IPS-15b (cell line): ENCODE data around the gene BEX3.
A peak's percentile ranks its signal among the peaks of the same experiment; 100 is the strongest.
"Not testable (repeated sequence)": the region's sequence is repeated elsewhere in the genome, so short reads cannot be mapped to it uniquely, and the experiment has no call there.

Experiments used
- H3K27me3 ChIP-seq: one replicate; pipeline ENCODE4 v1.6.1; 2013; ENCODE audit warnings: low read length; ENCODE audit not compliant: control insufficient read depth, insufficient read depth
- H3K36me3 ChIP-seq: one replicate; pipeline ENCODE4 v1.6.1; 2013; ENCODE audit warnings: low read length; ENCODE audit not compliant: control insufficient read depth, insufficient read depth
- H3K4me1 ChIP-seq: one replicate; pipeline ENCODE4 v1.6.1; 2013; ENCODE audit warnings: mild to moderate bottlenecking, low read length; ENCODE audit not compliant: control insufficient read depth, insufficient read depth
- H3K4me3 ChIP-seq: one replicate; pipeline ENCODE4 v1.5.1; 2013; ENCODE audit warnings: low read depth, low read length
- H3K9ac ChIP-seq: one replicate; pipeline ENCODE4 v1.6.1; 2013; ENCODE audit warnings: low read depth, mild to moderate bottlenecking, low read length
- H3K9me3 ChIP-seq: one replicate; pipeline ENCODE4 v1.6.1; 2013; ENCODE audit warnings: mild to moderate bottlenecking, low read length; ENCODE audit not compliant: control insufficient read depth, insufficient read depth

Gene BEX3

DNA sequence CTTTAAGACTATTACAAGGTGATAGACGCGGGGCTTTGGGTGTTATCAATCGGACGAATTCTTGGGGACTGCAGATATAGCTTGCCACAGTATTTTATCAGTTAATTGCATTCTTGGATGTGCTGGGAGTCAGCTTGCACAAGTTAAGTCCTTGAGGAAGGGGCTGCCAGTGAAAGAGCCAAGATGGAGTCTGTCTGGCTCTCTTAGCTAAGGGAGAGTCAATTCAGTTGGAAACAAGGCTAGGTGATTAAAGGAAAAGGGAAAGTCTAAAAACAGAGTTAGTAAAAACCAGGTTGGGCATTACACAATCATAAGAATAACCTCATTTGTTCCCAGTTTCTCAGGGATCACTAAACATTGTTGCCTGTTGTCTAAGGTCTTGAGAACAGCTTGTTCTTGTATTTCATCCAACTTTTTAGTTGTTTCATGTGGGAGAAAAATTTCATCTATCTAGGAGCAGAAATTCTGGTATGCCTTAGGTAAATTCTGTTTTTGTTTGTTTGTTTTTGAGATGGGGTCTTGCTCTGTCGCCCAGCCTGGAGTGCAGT lies 9.0 kb downstream of the BEX3 start:
- not testable (repeated sequence) for H3K9me3 ChIP-seq, H3K4me3 ChIP-seq, H3K4me1 ChIP-seq, H3K36me3 ChIP-seq, H3K27me3 ChIP-seq, H3K9ac ChIP-seq

DNA sequence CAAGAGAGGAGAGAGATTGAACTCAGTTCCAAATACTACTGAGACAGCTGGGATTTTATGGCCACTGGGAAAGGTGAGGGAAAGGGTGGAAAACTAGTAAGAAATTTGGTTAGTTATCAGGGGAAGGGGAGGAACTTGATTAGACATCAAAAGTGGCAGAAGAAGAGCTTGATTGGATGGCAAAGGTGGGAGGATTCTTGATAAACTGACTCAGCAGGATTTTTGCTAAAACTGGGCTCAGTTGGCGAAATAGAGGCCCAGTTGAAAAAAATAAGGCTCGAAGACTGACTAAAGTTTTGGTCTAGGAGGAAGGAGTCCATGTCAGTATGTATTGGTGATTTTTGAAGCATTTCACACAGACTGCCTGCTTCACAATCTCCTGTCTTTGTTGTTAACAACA lies 10.0 kb downstream of the BEX3 start:
- Histone ChIP-seq H3K9me3 (no peaks in the 10 kb centered on the region), H3K9ac (no peak overlapping the region), H3K4me3 (no peak overlapping the region), H3K4me1 (peaks cover 4% of the 10 kb centered on the region), H3K36me3 (no peaks in the 10 kb centered on the region), H3K27me3 (no peaks in the 10 kb centered on the region)

DNA sequence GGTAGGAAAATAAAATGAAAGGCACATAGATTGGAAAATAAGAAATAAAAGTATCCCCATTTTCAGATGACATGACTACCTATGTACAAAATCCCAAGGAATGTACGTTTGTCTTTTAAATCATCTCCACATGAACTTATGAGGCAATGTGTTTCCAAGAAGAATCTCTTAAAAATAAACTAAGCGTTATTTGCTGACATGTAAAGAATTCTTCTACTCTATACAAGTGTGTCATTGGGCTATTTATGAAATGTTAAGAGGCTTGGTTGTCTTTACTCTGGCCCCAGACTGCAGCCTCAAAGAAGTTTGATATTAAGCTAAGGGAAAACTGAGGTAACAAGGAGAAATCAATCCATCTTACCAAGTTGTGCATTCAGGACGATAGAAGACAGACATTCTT lies 17.1 kb downstream of the BEX3 start:
- H3K36me3 ChIP-seq: no peaks in the 10 kb centered on the region
- no peaks in the 10 kb centered on the region for H3K27me3 ChIP-seq
- H3K4me3 ChIP-seq: no peak overlapping the region
- H3K9me3 ChIP-seq: no peaks in the 10 kb centered on the region
- no peak overlapping the region for H3K9ac ChIP-seq
- peaks cover 3% of the 10 kb centered on the region for H3K4me1 ChIP-seq

GRCh38 chrX:103396186-103396585 lies 19.8 kb downstream of the BEX3 start:
- H3K36me3 ChIP-seq: no peaks in the 10 kb centered on the region
- no peaks in the 10 kb centered on the region for H3K9me3 ChIP-seq
- H3K27me3 ChIP-seq: peaks cover 13% of the 10 kb centered on the region
- H3K4me1 ChIP-seq: no peaks in the 10 kb centered on the region
- no peak overlapping the region for H3K4me3 ChIP-seq
- H3K9ac ChIP-seq: no peak overlapping the region

DNA sequence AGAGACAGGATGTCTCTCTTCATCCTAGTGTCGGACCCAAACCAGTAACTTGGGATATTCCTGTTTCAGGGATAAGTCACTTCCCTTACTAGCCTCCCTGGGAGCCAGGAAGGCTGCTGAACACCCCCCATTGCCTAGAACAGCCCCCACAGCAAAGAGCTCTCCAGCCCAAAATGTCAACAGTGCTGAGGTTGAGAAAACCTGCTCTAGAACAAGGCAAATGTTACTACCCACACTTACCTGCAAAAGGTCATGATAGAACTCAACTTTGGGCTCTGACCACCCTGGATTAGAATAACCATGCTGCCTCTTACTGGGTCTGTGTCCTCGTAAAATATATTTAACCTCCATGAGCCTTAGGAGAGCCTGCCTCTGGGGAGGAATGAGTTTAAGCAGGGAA lies 20.3 kb downstream of the BEX3 start:
- no peaks in the 10 kb centered on the region for H3K9me3 ChIP-seq
- no peaks in the 10 kb centered on the region for H3K36me3 ChIP-seq
- H3K4me3 ChIP-seq: no peak overlapping the region
- H3K27me3 ChIP-seq: peaks cover 17% of the 10 kb centered on the region
- no peak overlapping the region for H3K9ac ChIP-seq
- H3K4me1 ChIP-seq: no peaks in the 10 kb centered on the region

GRCh38 chrX:103397707-103398106 lies 21.4 kb downstream of the BEX3 start:
- Histone ChIP-seq H3K4me3 (no peak overlapping the region), H3K9ac (no peak overlapping the region), H3K4me1 (no peaks in the 10 kb centered on the region), H3K27me3 (peaks cover 24% of the 10 kb centered on the region), H3K9me3 (no peaks in the 10 kb centered on the region), H3K36me3 (no peaks in the 10 kb centered on the region)

GRCh38 chrX:103398421-103398864 lies 22.1 kb downstream of the BEX3 start:
- Histone ChIP-seq H3K9me3 (no peaks in the 10 kb centered on the region), H3K4me3 (no peak overlapping the region), H3K9ac (no peak overlapping the region), H3K27me3 (peaks cover 24% of the 10 kb centered on the region), H3K4me1 (no peaks in the 10 kb centered on the region), H3K36me3 (no peaks in the 10 kb centered on the region)

GRCh38 chrX:103399744-103400143 lies 23.4 kb downstream of the BEX3 start:
- Histone ChIP-seq H3K9ac (no peak overlapping the region), H3K4me1 (no peaks in the 10 kb centered on the region), H3K9me3 (no peaks in the 10 kb centered on the region), H3K4me3 (no peak overlapping the region), H3K36me3 (no peaks in the 10 kb centered on the region), H3K27me3 (peaks cover 24% of the 10 kb centered on the region)

DNA sequence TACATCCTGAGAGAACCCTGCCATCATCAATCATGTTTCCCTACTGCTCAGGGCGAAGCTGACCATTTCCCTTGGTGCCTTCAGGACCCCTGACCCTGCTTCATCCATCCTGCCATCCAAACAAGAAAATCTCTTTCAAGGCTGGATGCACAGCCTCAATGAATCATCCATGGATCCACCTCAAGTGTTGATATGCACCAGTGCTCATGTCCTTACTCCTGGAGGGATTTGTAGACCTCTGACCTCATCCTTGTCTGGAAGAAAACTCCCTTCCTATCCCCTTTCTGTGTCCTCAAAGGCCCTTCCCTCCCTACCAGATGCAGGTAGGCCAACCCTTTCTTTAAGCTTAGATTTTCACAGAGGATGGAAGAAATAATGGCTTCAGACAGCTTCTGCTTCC lies 24.6 kb downstream of the BEX3 start:
- no peak overlapping the region for H3K4me3 ChIP-seq
- H3K27me3 ChIP-seq: peaks cover 24% of the 10 kb centered on the region
- H3K9ac ChIP-seq: no peak overlapping the region
- H3K9me3 ChIP-seq: no peaks in the 10 kb centered on the region
- no peaks in the 10 kb centered on the region for H3K4me1 ChIP-seq
- no peaks in the 10 kb centered on the region for H3K36me3 ChIP-seq

- H3K4me1 ChIP-seq: no peaks in the 10 kb centered on the region
- peaks cover 21% of the 10 kb centered on the region for H3K27me3 ChIP-seq
- H3K4me3 ChIP-seq: peak overlapping the region; percentile 97
- peak overlapping the region; percentile 77 for H3K9ac ChIP-seq
- no peaks in the 10 kb centered on the region for H3K9me3 ChIP-seq
- H3K36me3 ChIP-seq: no peaks in the 10 kb centered on the region
Observed at GRCh38 chrX:103404231-103405008, 28.1 kb downstream of the BEX3 start.

DNA sequence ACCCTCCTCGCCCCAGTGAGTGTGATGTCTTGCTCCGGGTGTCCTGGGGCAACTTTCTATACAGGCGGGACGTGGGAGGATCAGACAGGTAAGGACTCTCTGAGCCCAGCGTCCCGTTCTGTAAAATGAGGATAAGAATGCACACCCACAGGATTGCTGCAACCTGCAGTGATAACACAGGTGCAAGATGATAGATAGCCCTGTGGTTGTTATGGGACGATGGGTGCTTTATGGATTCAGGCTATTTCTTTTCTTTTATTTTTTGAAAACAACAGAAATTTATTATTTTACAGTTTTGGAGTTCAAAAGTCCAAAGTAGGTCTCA lies 28.6 kb downstream of the BEX3 start:
- no peaks in the 10 kb centered on the region for H3K36me3 ChIP-seq
- peak overlapping the region; percentile 97 for H3K4me3 ChIP-seq
- H3K27me3 ChIP-seq: peaks cover 21% of the 10 kb centered on the region
- H3K4me1 ChIP-seq: no peaks in the 10 kb centered on the region
- H3K9me3 ChIP-seq: no peaks in the 10 kb centered on the region
- peak overlapping the region; percentile 77 for H3K9ac ChIP-seq

DNA sequence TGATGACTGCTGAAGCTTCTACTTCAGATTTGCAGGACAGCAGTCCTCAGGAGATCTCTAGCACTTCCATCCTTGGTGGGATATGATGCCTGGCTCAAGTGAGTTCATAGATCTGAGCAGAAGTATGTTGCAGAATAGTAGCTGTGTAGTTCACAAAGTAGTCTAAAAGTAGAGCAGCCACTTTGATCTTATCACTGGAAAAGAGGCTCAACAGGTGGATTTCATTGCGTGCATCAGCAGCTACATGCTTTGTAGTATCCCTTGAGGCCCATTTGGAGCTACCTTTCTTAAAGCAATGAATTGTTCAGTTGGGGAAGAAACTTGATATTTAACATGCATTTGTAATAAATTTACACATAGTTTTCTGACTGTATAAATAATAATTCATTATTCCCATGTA lies 29.9 kb downstream of the BEX3 start:
- H3K36me3 ChIP-seq: peaks cover 2% of the 10 kb centered on the region
- no peaks in the 10 kb centered on the region for H3K4me1 ChIP-seq
- H3K4me3 ChIP-seq: peak overlapping the region; percentile 97
- peaks cover 11% of the 10 kb centered on the region for H3K27me3 ChIP-seq
- no peak overlapping the region for H3K9ac ChIP-seq
- H3K9me3 ChIP-seq: no peaks in the 10 kb centered on the region
